ENCODE data around the gene PI4KB. TPM values are rescaled to one million over a fixed set of nuclear protein-coding genes. Genes with fewer than 3 reads are reported as not detected.
A peak's percentile ranks its signal among the peaks of the same experiment; 100 is the strongest.
"Not testable (repeated sequence)": the region's sequence is repeated elsewhere in the genome, so short reads cannot be mapped to it uniquely, and the experiment has no call there.

The PI4KB gene
- total RNA-seq: 52.4 and 59.5 TPM in 2 replicates
- polyA plus RNA-seq (2012): 56.8 TPM

- DNase-seq (ENCODE audit: low read depth): peak; percentile 99
These were observed at the start of gene PI4KB for GRCh38 chr1:151327223-151327902. Gene PI4KB (minus strand): TSS chr1:151327416. CDS start chr1:151316481, 10,935 bp downstream.

GRCh38 chr1:151373196-151373595, 46.0 kb upstream of the PI4KB start:
- DNase-seq (ENCODE audit: low read depth): no peak

GRCh38 chr1:151372058-151372934, 45.1 kb upstream of the PI4KB start, which contains the start of gene SELENBP1:
Gene SELENBP1 (minus strand): TSS chr1:151372705. CDS start chr1:151372641, 64 bp downstream.
- peak; percentile 76 for DNase-seq (ENCODE audit: low read depth)

- DNase-seq (ENCODE audit: low read depth): peak; percentile 49
These were observed 44.3 kb upstream of the PI4KB start for GRCh38 chr1:151371370-151372057.

- DNase-seq (ENCODE audit: low read depth): no peak
These were observed 43.1 kb upstream of the PI4KB start for GRCh38 chr1:151370211-151370911.

GRCh38 chr1:151369621-151370048, 42.4 kb upstream of the PI4KB start:
- DNase-seq (ENCODE audit: low read depth): no peak

GRCh38 chr1:151369302-151369610, 42.0 kb upstream of the PI4KB start:
- DNase-seq (ENCODE audit: low read depth): no peak

GRCh38 chr1:151368393-151369301, 41.4 kb upstream of the PI4KB start:
- DNase-seq (ENCODE audit: low read depth): no peak

- no peak for DNase-seq (ENCODE audit: low read depth)
These were observed 40.6 kb upstream of the PI4KB start for GRCh38 chr1:151367658-151368392.

GRCh38 chr1:151364996-151365395, 37.8 kb upstream of the PI4KB start:
- DNase-seq (ENCODE audit: low read depth): no peak

GRCh38 chr1:151362308-151363155, 35.3 kb upstream of the PI4KB start:
- DNase-seq (ENCODE audit: low read depth): no peak

GRCh38 chr1:151361883-151362282, 34.7 kb upstream of the PI4KB start:
- DNase-seq (ENCODE audit: low read depth): no peak

- DNase-seq (ENCODE audit: low read depth): no peak
These were observed 29.5 kb upstream of the PI4KB start for GRCh38 chr1:151356696-151357095.

GRCh38 chr1:151352021-151352718, 25.0 kb upstream of the PI4KB start:
- no peak for DNase-seq (ENCODE audit: low read depth)

GRCh38 chr1:151350323-151350722, 23.1 kb upstream of the PI4KB start:
- DNase-seq (ENCODE audit: low read depth): not testable (repeated sequence)

- no peak for DNase-seq (ENCODE audit: low read depth)
These were observed 20.5 kb upstream of the PI4KB start for GRCh38 chr1:151347523-151348246.
